A673 (cell line): Measurements from ENCODE around the gene CDH4.

Source experiments
- CTCF ChIP-seq: fragments of 300-800, 200-600 bp; sonication (generic); conservative IDR thresholded peaks from 2 replicates; pipeline ENCODE4 v1.5.1; 2017; ENCODE audit warnings: low read depth, mild to moderate bottlenecking, antibody characterized with exemption, low read length, moderate library complexity, mixed read lengths
- EZH2 ChIP-seq: fragments of 200-600 bp; sonication (generic); IDR thresholded peaks from 2 replicates; pipeline ENCODE4 v1.6.1; 2017; ENCODE audit warnings: borderline replicate concordance, low read depth, mild to moderate bottlenecking, mixed read lengths, antibody characterized with exemption, low read length; ENCODE audit not compliant: poor library complexity, severe bottlenecking

GRCh38 chr20:61845233-61845671 is 593.2 kb downstream of the CDH4 start:
- no peak for TF ChIP-seq CTCF
- TF ChIP-seq EZH2 = no peak
